ENCODE results near the gene FBXL4. TPM values are rescaled to one million over a fixed set of nuclear protein-coding genes. Genes with fewer than 3 reads are reported as not detected.

The FBXL4 gene
- total RNA-seq, 2 experiments from 2014 or later, result 14.5 to 20.9 TPM

DNA sequence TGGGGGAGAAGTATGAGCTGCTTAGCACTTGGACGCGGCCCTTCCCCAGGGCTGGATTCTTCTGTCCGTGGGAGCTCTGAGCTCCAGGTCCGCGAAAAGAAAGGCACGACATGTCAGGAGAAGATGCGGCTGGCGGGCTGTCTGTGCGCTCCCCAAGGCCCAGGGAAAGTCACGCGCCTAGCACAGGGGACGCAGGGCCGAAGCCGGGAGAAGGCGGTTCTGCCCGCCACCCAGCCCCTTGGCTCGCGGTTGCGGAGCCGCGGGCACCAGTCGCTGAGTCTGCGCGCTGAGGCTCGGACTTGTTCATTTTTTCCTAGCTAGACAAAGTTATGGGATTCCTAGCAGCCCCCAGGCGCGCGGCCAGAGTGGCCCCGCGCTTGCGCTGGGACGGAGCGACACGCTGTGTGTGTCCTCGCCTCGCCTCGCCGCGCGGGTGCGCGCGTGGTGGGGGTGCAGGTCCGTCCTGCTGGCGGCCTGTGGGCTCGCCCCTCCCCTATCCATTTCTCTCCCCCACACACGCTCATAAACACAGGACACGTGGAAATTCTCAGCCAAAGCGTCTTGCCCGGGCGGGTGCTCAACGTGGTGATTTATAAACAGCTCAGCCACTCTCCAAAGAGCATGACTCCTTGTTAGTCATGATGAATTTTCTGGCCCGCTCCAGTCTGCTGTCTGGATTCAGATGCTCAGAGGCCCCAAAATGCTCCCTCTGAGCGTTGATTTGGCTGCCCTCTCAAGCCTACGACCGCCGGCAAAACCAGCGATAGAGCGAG is 115.3 kb downstream of the FBXL4 start:
- H3K9me2 ChIP-seq (ENCODE audit: insufficient read depth, low read length), result no peaks in the 10 kb centered on the region
- H3K4me3 ChIP-seq (ENCODE audit: low read depth, low read length, poor library complexity, severe bottlenecking), result no peak overlapping the region
- intact Hi-C loops (cut with micrococcal nuclease; ENCODE audit: unreplicated experiment), result loop anchor here (10.0 kb wide), 1 partner anchor 1118 kb away; no protein-coding TSS in a partner anchor
- no peaks in the 10 kb centered on the region for H3K79me2 ChIP-seq (ENCODE audit: insufficient read depth, low read depth, low read length)
- CTCF ChIA-PET (ENCODE audit: unreplicated experiment), result no interaction called here
- no TSS peak for BruUV-seq (replicated peaks)
- H3K9me3 ChIP-seq (ENCODE audit: low read length), result no peaks in the 10 kb centered on the region
- H3K4me1 ChIP-seq (ENCODE audit: insufficient read depth, low read length, poor library complexity, severe bottlenecking), result peaks cover 5% of the 10 kb centered on the region
- H3K4me2 ChIP-seq (ENCODE audit: low read length), result no peak overlapping the region
- H3K27ac ChIP-seq (ENCODE audit: low read depth, low read length, poor library complexity, severe bottlenecking), result no peak overlapping the region
- POLR2A ChIA-PET, result no interaction called here
- H4K20me1 ChIP-seq (ENCODE audit: insufficient read depth, low read length), result peaks cover 1% of the 10 kb centered on the region; the same call in 1 of the 2 replicates
- no peak for DNase-seq (ENCODE audit: low spot score)
- TF ChIP-seq EZH2phosphoT487 (IDR thresholded peaks at IDR 0.05; ENCODE audit: borderline replicate concordance, low read depth, low read length), result no peak
- TF ChIP-seq, protein P1, sequence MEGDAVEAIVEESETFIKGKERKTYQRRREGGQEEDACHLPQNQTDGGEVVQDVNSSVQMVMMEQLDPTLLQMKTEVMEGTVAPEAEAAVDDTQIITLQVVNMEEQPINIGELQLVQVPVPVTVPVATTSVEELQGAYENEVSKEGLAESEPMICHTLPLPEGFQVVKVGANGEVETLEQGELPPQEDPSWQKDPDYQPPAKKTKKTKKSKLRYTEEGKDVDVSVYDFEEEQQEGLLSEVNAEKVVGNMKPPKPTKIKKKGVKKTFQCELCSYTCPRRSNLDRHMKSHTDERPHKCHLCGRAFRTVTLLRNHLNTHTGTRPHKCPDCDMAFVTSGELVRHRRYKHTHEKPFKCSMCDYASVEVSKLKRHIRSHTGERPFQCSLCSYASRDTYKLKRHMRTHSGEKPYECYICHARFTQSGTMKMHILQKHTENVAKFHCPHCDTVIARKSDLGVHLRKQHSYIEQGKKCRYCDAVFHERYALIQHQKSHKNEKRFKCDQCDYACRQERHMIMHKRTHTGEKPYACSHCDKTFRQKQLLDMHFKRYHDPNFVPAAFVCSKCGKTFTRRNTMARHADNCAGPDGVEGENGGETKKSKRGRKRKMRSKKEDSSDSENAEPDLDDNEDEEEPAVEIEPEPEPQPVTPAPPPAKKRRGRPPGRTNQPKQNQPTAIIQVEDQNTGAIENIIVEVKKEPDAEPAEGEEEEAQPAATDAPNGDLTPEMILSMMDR (conservative IDR thresholded peaks at IDR 0.05; ENCODE audit: low read length), result no peak
- H3K36me3 ChIP-seq (ENCODE audit: insufficient read depth, low read length), result no peaks in the 10 kb centered on the region
- no peak overlapping the region for H2AFZ ChIP-seq (ENCODE audit: low read length)

DNA sequence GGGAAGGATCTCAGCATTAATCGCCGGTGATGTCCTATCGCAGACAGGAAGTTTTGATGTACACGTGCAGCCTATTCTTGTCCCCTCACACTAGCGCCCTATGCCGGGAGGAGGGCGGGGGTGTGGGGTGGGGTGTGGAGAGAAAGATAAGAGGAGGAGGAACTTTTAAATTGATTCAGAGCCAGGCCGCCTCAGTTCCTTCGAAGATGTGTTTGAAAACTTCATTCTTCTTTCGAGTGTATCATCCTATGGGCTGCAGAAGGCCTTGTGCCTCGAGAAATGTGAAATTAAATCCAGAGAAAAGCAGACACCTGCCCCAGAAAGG is 115.8 kb downstream of the FBXL4 start:
- BruUV-seq (replicated peaks), result no TSS peak
- H2AFZ ChIP-seq (ENCODE audit: low read length), result no peak overlapping the region
- intact Hi-C loops (cut with micrococcal nuclease; ENCODE audit: unreplicated experiment), result loop anchor here (10.0 kb wide), 1 partner anchor 1117 kb away; no protein-coding TSS in a partner anchor
- TF ChIP-seq, protein P1 (conservative IDR thresholded peaks at IDR 0.05; ENCODE audit: low read length), result no peak
- TF ChIP-seq EZH2phosphoT487 (IDR thresholded peaks at IDR 0.05; ENCODE audit: borderline replicate concordance, low read depth, low read length), result no peak
- H3K9me2 ChIP-seq (ENCODE audit: insufficient read depth, low read length), result no peaks in the 10 kb centered on the region
- no peaks in the 10 kb centered on the region for H3K79me2 ChIP-seq (ENCODE audit: insufficient read depth, low read depth, low read length)
- ChIA-PET POLR2A (no interaction called here), CTCF (ENCODE audit: unreplicated experiment) (no interaction called here)
- H3K9me3 ChIP-seq (ENCODE audit: low read length), result no peaks in the 10 kb centered on the region
- H3K36me3 ChIP-seq (ENCODE audit: insufficient read depth, low read length), result no peaks in the 10 kb centered on the region
- H3K4me2 ChIP-seq (ENCODE audit: low read length), result no peak overlapping the region
- peaks cover 5% of the 10 kb centered on the region for H3K4me1 ChIP-seq (ENCODE audit: insufficient read depth, low read length, poor library complexity, severe bottlenecking)
- no peak for DNase-seq (ENCODE audit: low spot score)
- no peak overlapping the region for H3K4me3 ChIP-seq (ENCODE audit: low read depth, low read length, poor library complexity, severe bottlenecking)
- no peaks in the 10 kb centered on the region; the same call in 1 of the 2 replicates for H4K20me1 ChIP-seq (ENCODE audit: insufficient read depth, low read length)
- no peak overlapping the region for H3K27ac ChIP-seq (ENCODE audit: low read depth, low read length, poor library complexity, severe bottlenecking)
